GM12873 (cell line): Measurements from ENCODE around the gene DAW1.

Experiments used
- CTCF ChIP-seq: IDR thresholded peaks from 2 replicates; pipeline ENCODE4 v1.5.1; 2012; ENCODE audit warnings: low read depth, mild to moderate bottlenecking, moderate library complexity, low read length, control low read depth; ENCODE audit not compliant: insufficient read depth; ENCODE audit errors: missing control alignments

Gene DAW1

GRCh38 chr2:227862741-227863588 is 8.5 kb upstream of the DAW1 start:
- no peak for TF ChIP-seq CTCF

- no peak for TF ChIP-seq CTCF
These were observed 7.2 kb upstream of the DAW1 start for GRCh38 chr2:227864161-227864756.

- TF ChIP-seq CTCF = no peak
These were observed 6.1 kb upstream of the DAW1 start for GRCh38 chr2:227865291-227865690.

- TF ChIP-seq CTCF = no peak
These were observed 4.0 kb upstream of the DAW1 start for GRCh38 chr2:227867386-227867785.

- no peak for TF ChIP-seq CTCF
These were observed 589 bp upstream of the DAW1 start for GRCh38 chr2:227870710-227871374.

GRCh38 chr2:227872676-227873075 is 1.2 kb downstream of the DAW1 start:
- TF ChIP-seq CTCF = no peak

GRCh38 chr2:227876300-227876801 is 4.9 kb downstream of the DAW1 start:
- no peak for TF ChIP-seq CTCF
